RPMI8226 (cell line): ENCODE data around the gene TTC23.

Experiments
- DNase-seq: peaks from one replicate; pipeline ENCODE4 v3.0.0-alpha.2; 2015

The TTC23 gene

GRCh38 chr15:99163271-99164062 is 85.9 kb downstream of the TTC23 start:
- no peak for DNase-seq

DNA sequence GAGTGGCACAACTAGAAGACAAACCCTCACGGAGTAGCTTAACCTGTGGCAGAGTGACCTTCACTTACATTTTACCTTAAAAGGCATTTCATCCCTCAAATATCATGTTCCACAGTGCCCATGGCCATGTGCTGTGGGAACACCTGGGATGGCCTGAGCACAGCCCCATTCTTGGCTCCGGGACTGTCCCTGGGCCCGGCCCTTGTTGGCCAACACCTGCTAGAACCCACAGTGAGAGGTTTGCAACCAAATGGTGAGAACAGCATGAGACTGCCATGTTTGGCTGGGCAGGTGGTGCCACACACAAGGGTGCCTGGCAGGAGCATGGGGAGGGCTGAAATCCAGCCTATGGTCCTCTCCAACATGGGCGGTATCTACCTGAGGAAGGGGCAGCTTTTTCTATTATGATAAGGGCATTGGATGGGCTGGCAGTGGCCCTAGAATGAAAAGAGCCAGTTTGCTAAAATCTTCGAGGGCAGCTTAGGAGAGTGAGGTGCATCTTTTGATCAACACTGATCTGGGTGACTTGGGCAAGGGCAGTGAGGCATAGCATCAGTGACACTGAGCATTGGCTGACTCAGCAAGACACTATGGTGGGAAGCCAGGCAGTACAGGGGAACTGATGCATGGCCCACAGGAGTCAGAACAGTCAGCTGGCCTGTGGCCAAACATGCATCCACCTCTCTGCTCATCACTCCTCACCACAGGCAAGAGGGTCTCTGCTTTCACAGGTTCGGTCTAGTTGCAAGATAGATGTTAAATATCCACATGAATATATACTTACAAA is 90.6 kb downstream of the TTC23 start:
- DNase-seq = no peak

- no peak for DNase-seq
These were observed 91.9 kb downstream of the TTC23 start for GRCh38 chr15:99157456-99157855.

GRCh38 chr15:99155961-99156443 is 93.4 kb downstream of the TTC23 start:
- no peak for DNase-seq

DNA sequence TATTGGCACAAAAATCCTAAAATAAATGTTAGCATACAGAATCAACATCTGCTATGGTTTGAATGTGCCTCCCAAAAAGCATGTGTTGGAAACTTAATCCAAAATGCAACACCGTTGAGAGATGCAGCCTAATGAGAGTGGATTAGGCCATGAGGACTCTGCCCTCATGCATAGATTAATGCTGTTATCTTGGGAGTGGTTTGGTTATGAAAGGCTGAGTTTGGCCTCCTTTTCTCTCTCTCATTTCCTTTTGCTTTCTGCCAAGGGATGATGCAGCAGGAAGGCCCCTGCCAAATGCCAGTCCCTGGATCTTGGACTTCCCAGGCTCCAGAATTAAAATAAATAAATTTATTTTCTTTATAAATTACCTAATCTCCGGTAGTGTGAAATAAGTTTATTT is 95.1 kb downstream of the TTC23 start:
- DNase-seq = no peak

DNA sequence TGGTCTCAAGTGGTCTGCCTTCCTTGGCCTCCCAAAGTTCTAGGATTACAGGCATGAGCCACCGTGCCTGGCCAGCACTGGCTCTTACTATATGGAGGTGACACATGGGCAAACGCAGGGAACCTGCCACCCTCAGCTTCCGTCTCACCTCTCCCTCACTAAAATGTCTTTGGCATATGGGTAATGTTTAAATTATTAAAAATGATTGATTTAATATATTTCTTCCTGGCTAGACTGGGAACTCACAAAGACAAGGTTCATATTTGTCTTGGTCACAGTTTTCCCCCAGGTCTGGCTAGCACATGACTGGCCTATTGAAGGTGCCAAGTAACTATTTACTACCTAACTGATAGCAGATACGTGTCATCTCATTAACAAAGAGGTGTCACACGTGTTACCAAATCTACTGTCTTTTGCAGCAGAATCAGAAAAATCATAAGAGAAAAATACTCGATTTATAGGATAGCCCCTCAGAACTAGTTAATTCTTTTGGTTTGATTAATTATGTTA is 96.3 kb downstream of the TTC23 start:
- no peak for DNase-seq

DNA sequence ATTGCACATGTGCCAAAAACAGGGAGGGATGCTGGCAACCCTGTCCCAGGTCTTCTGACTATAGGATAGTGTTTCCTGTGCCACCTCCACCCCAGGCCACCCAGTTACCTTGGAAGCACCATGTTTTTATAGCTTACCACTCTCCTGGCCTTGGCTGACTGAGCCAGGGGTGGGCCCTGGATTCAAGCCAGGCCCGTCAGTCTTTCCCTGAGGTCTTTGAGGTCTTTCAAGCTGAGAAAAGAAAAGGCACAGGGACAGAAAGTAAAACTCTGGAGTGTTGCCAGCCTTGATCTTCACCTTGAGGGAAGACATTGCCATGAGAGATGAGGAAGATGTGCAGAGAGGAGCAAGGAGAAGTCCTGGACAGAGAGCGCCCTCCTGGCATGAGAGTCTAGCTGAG is 98.2 kb downstream of the TTC23 start:
- peak; percentile 63 for DNase-seq

GRCh38 chr15:99149366-99149765 is 100.0 kb downstream of the TTC23 start:
- peak; percentile 72 for DNase-seq

- peak; percentile 90 for DNase-seq
These were observed 100.5 kb downstream of the TTC23 start for GRCh38 chr15:99148851-99149276.

GRCh38 chr15:99146661-99147060 is 102.7 kb downstream of the TTC23 start:
- DNase-seq = no peak

DNA sequence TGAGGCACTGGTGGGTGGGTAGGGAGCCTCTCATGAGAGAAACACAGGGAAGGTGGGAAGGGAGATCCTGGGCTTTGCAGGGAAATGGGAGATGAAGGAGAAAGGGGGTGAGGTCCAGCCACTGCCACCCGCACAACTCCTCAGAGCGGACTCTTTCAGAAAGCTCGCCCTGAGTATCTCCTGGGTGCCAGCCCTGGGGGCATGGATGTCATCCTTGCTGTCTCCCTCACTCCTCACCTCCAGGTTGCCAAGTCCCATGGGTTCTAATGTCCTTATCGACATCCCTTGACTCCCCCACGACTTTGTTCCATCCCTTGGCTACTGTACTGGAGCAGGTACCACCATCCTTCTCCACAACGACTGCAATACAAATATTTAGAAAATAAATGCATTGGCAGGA is 103.6 kb downstream of the TTC23 start:
- DNase-seq = no peak

GRCh38 chr15:99145005-99145404 is 104.4 kb downstream of the TTC23 start:
- no peak for DNase-seq

GRCh38 chr15:99143655-99144610 is 105.4 kb downstream of the TTC23 start:
- no peak for DNase-seq

DNA sequence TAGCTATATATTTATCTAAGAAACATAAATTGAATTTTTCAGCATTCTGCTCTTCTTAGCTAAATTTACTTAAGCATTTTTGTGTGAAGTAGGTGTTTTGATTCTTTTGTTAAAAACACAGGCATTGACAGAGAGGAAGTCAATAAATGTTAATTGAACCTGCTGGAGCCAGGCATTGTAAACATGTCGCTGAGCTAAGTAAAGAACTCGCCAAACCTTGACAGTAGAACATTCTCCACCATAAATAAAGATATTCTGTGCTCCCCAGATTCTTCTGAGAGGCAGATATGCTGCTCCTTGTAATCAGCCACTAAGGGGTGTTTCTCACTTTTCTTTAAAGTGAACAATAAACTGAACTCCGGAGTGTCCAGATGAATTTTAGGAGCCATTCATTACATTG is 106.1 kb downstream of the TTC23 start:
- no peak for DNase-seq

DNA sequence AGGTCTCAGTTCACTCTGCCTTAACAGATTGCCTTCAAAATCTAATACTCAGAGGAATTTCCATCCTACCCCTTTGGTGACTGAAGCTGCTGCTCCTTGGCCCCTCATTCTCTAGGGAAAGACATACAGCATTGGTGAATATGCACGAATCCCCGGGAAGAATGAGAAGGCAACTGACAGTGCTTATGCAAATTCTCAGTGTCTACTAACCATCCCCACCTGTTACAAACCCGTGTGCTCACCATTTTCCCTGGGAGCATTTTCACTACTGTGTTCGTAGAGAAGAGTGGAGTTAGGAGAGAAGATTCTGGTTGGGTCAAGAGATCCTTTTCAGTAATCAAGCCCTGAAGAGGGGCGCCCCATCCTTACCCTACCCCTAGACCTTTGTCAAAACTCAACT is 106.8 kb downstream of the TTC23 start:
- DNase-seq = no peak

GRCh38 chr15:99141943-99142342 is 107.4 kb downstream of the TTC23 start:
- DNase-seq = no peak

- no peak for DNase-seq
These were observed 108.8 kb downstream of the TTC23 start for GRCh38 chr15:99140590-99140989.

GRCh38 chr15:99139276-99139675 is 110.1 kb downstream of the TTC23 start:
- DNase-seq = no peak

GRCh38 chr15:99138491-99138982 is 110.8 kb downstream of the TTC23 start:
- DNase-seq = no peak

DNA sequence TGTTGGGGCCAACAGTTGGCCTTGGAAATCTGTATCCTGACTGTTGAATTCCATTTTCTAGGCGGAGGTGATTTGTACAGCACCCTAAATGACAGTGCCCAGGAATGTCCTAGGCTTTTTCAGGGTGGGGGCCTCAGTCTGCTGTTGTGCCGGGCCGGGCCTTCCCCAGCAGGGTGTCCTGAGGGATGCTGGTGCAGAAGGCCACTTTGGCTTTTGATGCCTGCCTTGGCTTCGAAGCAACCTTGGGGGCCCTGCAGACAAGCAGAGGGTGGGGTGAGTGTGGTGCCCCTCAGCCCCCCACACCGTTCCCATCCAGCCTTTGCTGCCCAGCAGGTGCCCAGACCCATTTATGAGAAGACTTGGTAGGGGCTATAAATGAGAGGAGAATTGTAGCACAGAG is 111.5 kb downstream of the TTC23 start:
- DNase-seq = no peak

DNA sequence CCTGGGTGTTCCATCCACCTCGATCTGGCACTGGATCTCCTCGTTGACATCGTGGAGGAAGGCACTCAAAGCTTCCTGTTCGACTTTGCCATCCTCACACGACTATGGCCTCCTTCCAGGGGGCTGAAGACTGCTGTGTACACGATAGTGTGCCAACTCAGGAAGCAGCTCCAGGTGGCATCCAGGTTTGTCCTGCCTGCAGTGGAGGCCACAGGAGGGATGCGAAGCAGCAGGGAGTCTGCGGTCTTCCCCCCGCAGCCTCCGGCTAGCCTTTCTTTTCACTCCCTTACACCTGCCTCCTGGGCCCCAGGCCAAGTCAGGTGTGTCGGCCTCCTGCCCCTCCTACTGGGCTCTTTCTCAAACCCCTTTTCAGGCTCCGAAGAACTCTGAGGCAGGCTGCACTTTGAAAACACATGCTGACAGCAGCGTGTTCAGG is 112.3 kb downstream of the TTC23 start:
- DNase-seq = peak; percentile 92

DNA sequence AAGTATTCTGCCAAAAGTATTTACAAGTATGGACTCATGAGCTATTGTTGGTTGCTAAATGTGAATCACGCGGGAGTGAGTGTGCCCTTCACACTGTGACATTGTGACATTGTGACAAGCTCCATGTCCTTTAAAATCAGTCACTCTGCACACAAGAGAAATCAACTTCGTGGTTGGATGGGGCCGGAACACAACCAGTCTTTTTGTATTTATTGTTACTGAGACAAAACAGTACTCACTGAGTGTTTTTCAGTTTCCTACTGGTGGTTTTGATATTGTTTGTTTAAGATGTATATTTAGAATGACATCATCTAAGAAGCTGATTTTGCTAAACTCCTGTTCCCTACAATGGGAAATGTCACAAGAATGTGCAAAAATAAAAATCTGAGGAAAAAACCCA is 114.2 kb downstream of the TTC23 start:
- no peak for DNase-seq
